SK-N-SH (cell line): ENCODE results near the gene RBBP5.

Source experiments
- CHD2 ChIP-seq: fragments of 150-350 bp; IDR thresholded peaks from 2 replicates; pipeline ENCODE4 v1.6.1; 2018; ENCODE audit warnings: low read length; ENCODE audit not compliant: partially characterized antibody
- ELF1 ChIP-seq: IDR thresholded peaks from 2 replicates; pipeline ENCODE4 v1.4.0; 2012
- EP300 ChIP-seq, 2 experiments: IDR thresholded peaks; 2 replicates each; pipeline versions ENCODE4 v1.4.0 to v1.6.1; 2012; ENCODE audit warnings: borderline replicate concordance in 1 of 2, low read depth in 1 of 2, low read length in 1 of 2
- MAX ChIP-seq: IDR thresholded peaks from 2 replicates; pipeline ENCODE4 v1.4.0; 2012; ENCODE audit warnings: low read depth
- NFIC ChIP-seq: IDR thresholded peaks from 2 replicates; pipeline ENCODE4 v1.4.0; 2012; ENCODE audit warnings: borderline replicate concordance
- RFX5 ChIP-seq: IDR thresholded peaks from 2 replicates; pipeline ENCODE4 v1.6.1; 2012; ENCODE audit warnings: mild to moderate bottlenecking, improper control_type of control experiment, low read length
- SMC3 ChIP-seq: IDR thresholded peaks from 2 replicates; pipeline ENCODE4 v1.6.1; 2012; ENCODE audit warnings: low read depth, low read length, improper control_type of control experiment
- TCF12 ChIP-seq: IDR thresholded peaks from 2 replicates; pipeline ENCODE4 v1.4.0; 2012
- TEAD4 ChIP-seq: IDR thresholded peaks from 2 replicates; pipeline ENCODE4 v1.4.0; 2012; ENCODE audit warnings: mild to moderate bottlenecking, borderline replicate concordance; ENCODE audit not compliant: insufficient read depth
- YY1 ChIP-seq: IDR thresholded peaks from 2 replicates; pipeline ENCODE4 v1.4.0; 2012; ENCODE audit warnings: low read depth, mild to moderate bottlenecking
- ZBTB33 ChIP-seq: IDR thresholded peaks from 2 replicates; pipeline ENCODE4 v1.4.0; 2012; ENCODE audit warnings: low read depth, borderline replicate concordance
- TF ChIP-seq, protein P1 (sequence below): fragments of 200-600 bp; sonication (generic); IDR thresholded peaks from 2 replicates; pipeline ENCODE4 v1.6.1; 2017; ENCODE audit warnings: antibody characterized with exemption, mild to moderate bottlenecking, moderate library complexity
- TF ChIP-seq, protein P2 (sequence below): IDR thresholded peaks from 2 replicates; pipeline ENCODE4; 2012

- TF ChIP-seq RFX5, result no peak
- TF ChIP-seq, protein P1, sequence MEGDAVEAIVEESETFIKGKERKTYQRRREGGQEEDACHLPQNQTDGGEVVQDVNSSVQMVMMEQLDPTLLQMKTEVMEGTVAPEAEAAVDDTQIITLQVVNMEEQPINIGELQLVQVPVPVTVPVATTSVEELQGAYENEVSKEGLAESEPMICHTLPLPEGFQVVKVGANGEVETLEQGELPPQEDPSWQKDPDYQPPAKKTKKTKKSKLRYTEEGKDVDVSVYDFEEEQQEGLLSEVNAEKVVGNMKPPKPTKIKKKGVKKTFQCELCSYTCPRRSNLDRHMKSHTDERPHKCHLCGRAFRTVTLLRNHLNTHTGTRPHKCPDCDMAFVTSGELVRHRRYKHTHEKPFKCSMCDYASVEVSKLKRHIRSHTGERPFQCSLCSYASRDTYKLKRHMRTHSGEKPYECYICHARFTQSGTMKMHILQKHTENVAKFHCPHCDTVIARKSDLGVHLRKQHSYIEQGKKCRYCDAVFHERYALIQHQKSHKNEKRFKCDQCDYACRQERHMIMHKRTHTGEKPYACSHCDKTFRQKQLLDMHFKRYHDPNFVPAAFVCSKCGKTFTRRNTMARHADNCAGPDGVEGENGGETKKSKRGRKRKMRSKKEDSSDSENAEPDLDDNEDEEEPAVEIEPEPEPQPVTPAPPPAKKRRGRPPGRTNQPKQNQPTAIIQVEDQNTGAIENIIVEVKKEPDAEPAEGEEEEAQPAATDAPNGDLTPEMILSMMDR, result no peak
- TF ChIP-seq YY1, result no peak
- no peak for TF ChIP-seq CHD2
- no peak for TF ChIP-seq NFIC
- TF ChIP-seq MAX, result no peak
- TF ChIP-seq EP300 (IDR thresholded peaks at IDR 0.05; ENCODE audit: borderline replicate concordance in 1 of 2, low read depth in 1 of 2, low read length in 1 of 2), result no peak
- TF ChIP-seq, protein P2, sequence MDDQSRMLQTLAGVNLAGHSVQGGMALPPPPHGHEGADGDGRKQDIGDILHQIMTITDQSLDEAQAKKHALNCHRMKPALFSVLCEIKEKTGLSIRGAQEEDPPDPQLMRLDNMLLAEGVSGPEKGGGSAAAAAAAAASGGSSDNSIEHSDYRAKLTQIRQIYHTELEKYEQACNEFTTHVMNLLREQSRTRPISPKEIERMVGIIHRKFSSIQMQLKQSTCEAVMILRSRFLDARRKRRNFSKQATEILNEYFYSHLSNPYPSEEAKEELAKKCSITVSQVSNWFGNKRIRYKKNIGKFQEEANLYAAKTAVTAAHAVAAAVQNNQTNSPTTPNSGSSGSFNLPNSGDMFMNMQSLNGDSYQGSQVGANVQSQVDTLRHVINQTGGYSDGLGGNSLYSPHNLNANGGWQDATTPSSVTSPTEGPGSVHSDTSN, result no peak
- TF ChIP-seq ELF1, result no peak
- no peak for TF ChIP-seq TEAD4
- no peak for TF ChIP-seq ZBTB33
- TF ChIP-seq SMC3, result no peak
- TF ChIP-seq TCF12, result no peak
Observed at GRCh38 chr1:205118752-205119151, 3.0 kb downstream of the RBBP5 start.
